Sigmoid colon (tissue), 4 donors: ENCODE data around the gene CNNM2.

Experiments
- CTCF ChIP-seq, 4 experiments: fragments of 450-650 bp in 3 of 4; fragments of 200-600 bp in 1 of 4; IDR thresholded peaks; one replicate each; pipeline ENCODE4 v1.5.1; 2016 to 2019; ENCODE audit warnings: antibody characterized with exemption in 4 of 4, mild to moderate bottlenecking in 3 of 4, moderate library complexity in 2 of 4
- POLR2AphosphoS5 ChIP-seq, 4 donors: sonication (generic); formaldehyde crosslinking; IDR thresholded peaks; one replicate each; pipeline ENCODE4 v1.6.1; 2017; ENCODE audit warnings: antibody characterized with exemption in 4 of 4

GRCh38 chr10:103066141-103067098 lies 148.3 kb downstream of the CNNM2 start:
- TF ChIP-seq POLR2AphosphoS5 (IDR thresholded peaks at IDR 0.05), result no peak
- TF ChIP-seq CTCF (IDR thresholded peaks at IDR 0.05), result no peak
